CD4-positive, alpha-beta T cell treated with Interleukin-17A for 1 hour (primary cell): ENCODE results near the gene QPCT.
"Not testable (repeated sequence)": the region's sequence is repeated elsewhere in the genome, so short reads cannot be mapped to it uniquely, and the experiment has no call there.

Experiments used
- DNase-seq: peaks from one replicate; pipeline ENCODE4 v3.0.0-alpha.2; 2020

Gene QPCT

GRCh38 chr2:37394796-37395555 lies 50.5 kb downstream of the QPCT start:
- DNase-seq: no peak

- DNase-seq: no peak
Measured at GRCh38 chr2:37396890-37397565, 52.6 kb downstream of the QPCT start.

DNA sequence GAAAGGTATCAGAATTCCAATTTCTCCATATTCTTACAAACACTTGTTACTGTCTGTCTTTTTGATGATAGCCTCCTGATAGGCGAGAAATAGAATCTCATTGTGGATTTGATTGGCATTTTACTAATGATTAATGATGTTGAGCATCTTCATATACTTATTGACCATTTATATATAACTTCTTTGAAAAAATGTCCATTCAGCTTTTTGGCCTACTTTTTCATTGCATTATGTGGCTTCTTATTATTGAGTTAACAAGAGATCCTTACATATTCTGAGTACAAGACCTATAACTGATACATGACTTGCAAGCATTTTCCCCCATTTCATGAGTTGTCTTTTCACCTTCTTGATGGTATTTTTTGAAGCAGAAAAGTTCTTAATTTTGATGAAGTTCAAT lies 54.6 kb downstream of the QPCT start:
- DNase-seq: no peak

- no peak for DNase-seq
Measured at GRCh38 chr2:37400041-37400440, 55.6 kb downstream of the QPCT start.

- DNase-seq: no peak
Measured at GRCh38 chr2:37402636-37403035, 58.2 kb downstream of the QPCT start.

DNA sequence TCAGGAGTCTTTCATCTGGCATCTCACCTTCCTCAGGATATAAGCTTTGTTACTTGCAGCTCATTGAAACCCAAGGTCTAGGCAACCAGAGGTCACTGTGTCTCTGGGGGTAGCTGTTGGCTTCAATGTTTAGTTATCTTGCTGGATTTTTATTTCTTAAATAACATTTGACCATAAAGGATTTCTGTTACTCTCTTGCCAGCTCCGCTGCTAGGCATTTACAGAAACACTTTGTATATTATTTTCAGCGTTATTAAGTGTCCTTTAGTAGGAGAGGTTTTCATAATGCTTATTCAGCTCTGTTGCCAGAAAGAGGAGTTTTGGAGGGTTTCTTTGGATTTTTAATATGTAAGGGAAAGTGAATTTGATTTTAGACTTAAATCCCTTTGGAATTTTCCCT lies 61.4 kb downstream of the QPCT start:
- DNase-seq: no peak

DNA sequence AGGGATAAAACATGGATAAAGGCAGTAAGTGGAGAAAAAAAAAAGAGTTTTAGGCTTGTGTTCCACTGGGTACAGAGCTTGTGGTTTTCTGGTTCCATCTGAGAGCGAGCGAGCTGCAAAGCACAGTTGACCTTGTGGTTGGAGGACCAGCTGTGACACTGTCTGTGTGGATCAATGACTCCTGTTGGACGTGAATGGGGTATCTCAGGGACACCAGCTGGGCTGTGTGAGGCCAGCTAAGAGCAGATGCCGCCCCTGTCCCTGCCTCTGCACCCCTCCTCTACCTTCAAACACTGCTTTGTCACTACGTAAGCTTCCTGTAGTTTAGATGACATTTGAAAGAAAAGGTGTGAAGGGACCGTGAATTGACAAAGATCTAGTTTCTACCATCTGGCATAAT lies 67.8 kb downstream of the QPCT start:
- no peak for DNase-seq

GRCh38 chr2:37413911-37414469 lies 69.6 kb downstream of the QPCT start:
- not testable (repeated sequence) for DNase-seq

GRCh38 chr2:37414470-37414949 lies 70.1 kb downstream of the QPCT start:
- DNase-seq: peak; percentile 70

- DNase-seq: no peak
Measured at GRCh38 chr2:37415128-37415820, 70.8 kb downstream of the QPCT start.

GRCh38 chr2:37417321-37417720 lies 72.9 kb downstream of the QPCT start:
- no peak for DNase-seq

DNA sequence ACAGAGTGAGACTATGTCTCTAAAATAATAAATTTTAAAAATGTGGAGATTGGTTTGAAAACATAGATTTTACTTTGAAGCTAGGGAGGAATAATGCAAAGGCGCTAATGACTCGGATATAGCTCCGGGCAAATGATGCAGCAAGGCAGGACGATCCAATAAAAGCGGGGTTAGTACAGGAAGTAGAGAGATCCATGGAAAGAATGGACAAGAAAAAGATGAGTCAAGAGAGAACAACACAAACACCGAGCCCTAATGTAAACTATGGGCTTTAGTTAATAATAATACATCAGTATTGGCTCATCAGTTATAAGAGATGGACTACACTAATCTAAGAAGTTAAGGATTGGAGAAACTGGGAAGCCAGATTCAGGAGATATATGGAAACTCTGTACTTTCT lies 74.5 kb downstream of the QPCT start:
- DNase-seq: no peak

GRCh38 chr2:37421686-37422085 lies 77.3 kb downstream of the QPCT start:
- no peak for DNase-seq

DNA sequence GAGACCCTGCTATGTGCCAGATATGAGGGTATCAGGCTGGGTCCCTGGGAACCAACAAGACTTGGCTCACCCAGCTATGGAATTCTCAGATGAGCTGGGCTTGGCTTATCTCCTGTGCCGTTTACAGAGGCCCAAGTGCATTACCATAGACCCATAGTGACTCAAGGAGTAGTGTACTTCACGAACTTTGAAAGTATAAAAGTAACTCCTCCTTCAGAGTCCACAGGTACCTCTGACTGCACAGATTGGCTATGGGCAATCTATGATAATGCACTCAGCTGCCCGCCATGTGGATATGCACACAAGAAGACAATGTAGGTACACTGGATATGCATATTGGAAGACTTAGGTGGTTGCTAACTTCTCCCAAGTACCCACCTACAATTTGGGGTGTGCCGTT lies 78.4 kb downstream of the QPCT start:
- no peak for DNase-seq
